ENCODE results near the gene ATP1A2. TPM values are rescaled to one million over a fixed set of nuclear protein-coding genes. Genes with fewer than 3 reads are reported as not detected.

Gene ATP1A2
- total and polyA plus RNA-seq, 2 donors (not counting 3 experiments of a cell fraction or from before 2014, with no cell fraction given), result not detected

DNA sequence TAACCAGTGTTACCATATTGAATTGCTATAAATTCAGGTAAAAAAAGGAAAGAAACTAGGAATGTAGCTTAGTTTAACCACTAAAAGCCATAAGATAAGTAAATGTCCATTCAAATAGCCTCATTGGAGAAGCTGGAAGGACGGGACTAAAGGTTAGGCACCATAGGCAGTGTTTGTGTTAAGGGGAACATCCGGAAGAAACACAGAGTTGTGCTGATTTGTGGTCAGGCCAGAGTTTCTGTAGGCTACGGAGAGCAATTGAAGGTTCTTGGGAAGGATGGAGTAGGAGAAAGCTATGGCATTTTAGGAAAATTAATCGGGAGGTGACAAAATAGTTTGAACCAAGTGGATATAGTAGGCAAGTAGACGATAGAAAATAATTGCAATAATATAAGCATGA lies 44.3 kb upstream of the ATP1A2 start:
- FAIRE-seq (no peak), DNase-seq (ENCODE audit: low read depth, low spot score) (no peak)
- Histone ChIP-seq H3K27ac (ENCODE audit: insufficient read depth, low read depth, low read length) (no peak overlapping the region), H4K20me1 (replicated peaks; ENCODE audit: control insufficient read depth, extremely low read depth, insufficient read depth, low read length) (no peaks in the 10 kb centered on the region), H3K9ac (replicated peaks; ENCODE audit: extremely low read depth, insufficient read depth, low read length) (no peak overlapping the region), H3K4me3 (replicated peaks in 1 of 3; ENCODE audit: insufficient read depth in 1 of 3, low read depth in 1 of 3, low read length in 3 of 3) (no peak overlapping the region), H3K9me1 (replicated peaks; ENCODE audit: control insufficient read depth, extremely low read depth, insufficient read depth, low read length) (no peaks in the 10 kb centered on the region), H2AFZ (ENCODE audit: low read depth, low read length) (no peak overlapping the region), H3K4me2 (ENCODE audit: insufficient read depth, low read length) (no peak overlapping the region), H3K36me3 (ENCODE audit: control insufficient read depth in 2 of 2, extremely low read depth in 1 of 2, insufficient read depth in 2 of 2, low read length in 2 of 2) (no peaks in the 10 kb centered on the region), H3K79me2 (ENCODE audit: control insufficient read depth, insufficient read depth, low read length) (no peaks in the 10 kb centered on the region), H3K9me3 (replicated peaks; ENCODE audit: control insufficient read depth, insufficient read depth, low read length) (no peaks in the 10 kb centered on the region), H3K27me3 (ENCODE audit: control insufficient read depth in 2 of 2, insufficient read depth in 2 of 2, low read length in 2 of 2) (peaks cover 29 to 32% of the 10 kb centered on the region in 2 experiments), H3K4me1 (ENCODE audit: control insufficient read depth, extremely low read depth, insufficient read depth, low read length) (peaks cover 7% of the 10 kb centered on the region)
- intact Hi-C loops (cut with micrococcal nuclease) (no loop called here), dilution Hi-C loops (cut with MboI; ENCODE audit: extremely low pct_ligation_motif_present, low sequenced_read_pairs) (no loop called here)
- BruUV-seq (replicated peaks), result no TSS peak
- ChIA-PET POLR2A (no interaction called here), CTCF (interaction anchor here (1.5 to 2.2 kb wide), 5 partner anchors 12 to 64 kb away, joined by 4 to 9 read pairs (median 5); no protein-coding TSS in a partner anchor)
- TF ChIP-seq, protein P1, sequence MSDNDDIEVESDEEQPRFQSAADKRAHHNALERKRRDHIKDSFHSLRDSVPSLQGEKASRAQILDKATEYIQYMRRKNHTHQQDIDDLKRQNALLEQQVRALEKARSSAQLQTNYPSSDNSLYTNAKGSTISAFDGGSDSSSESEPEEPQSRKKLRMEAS (IDR thresholded peaks at IDR 0.05; ENCODE audit: insufficient read depth, insufficient read length), result no peak

DNA sequence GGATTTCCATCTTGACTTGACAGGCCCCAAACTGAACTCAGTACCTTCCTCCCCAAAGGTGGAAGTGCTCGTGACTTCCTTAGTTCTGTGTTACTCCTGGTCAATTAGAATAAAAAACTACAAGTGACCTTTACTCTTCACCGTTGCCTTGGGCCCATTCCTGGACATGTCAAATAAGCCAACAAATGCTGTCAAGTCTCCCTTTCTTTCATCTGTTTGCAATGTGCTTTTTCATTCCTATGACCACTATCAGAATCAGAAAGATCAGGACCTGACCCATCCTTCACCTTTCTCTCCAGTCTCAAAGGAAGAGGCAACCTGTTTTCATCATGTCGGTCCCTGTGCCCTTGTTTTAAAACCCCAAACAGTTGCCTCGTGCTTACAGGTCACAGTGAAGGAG lies 40.7 kb upstream of the ATP1A2 start:
- H4K20me1 ChIP-seq (replicated peaks; ENCODE audit: control insufficient read depth, extremely low read depth, insufficient read depth, low read length), result no peaks in the 10 kb centered on the region
- H3K9ac ChIP-seq (replicated peaks; ENCODE audit: extremely low read depth, insufficient read depth, low read length), result no peak overlapping the region
- no peak overlapping the region for H3K4me2 ChIP-seq (ENCODE audit: insufficient read depth, low read length)
- H3K27ac ChIP-seq (ENCODE audit: insufficient read depth, low read depth, low read length), result no peak overlapping the region
- ChIA-PET POLR2A (no interaction called here), CTCF (interaction anchor here (0.7 to 1.3 kb wide), 3 partner anchors 11 to 17 kb away, joined by 3 to 9 read pairs (median 4); no protein-coding TSS in a partner anchor)
- H3K9me1 ChIP-seq (replicated peaks; ENCODE audit: control insufficient read depth, extremely low read depth, insufficient read depth, low read length), result no peaks in the 10 kb centered on the region
- DNase-seq (ENCODE audit: low read depth, low spot score) (no peak), FAIRE-seq (no peak)
- H3K9me3 ChIP-seq (replicated peaks; ENCODE audit: control insufficient read depth, insufficient read depth, low read length), result no peaks in the 10 kb centered on the region
- intact Hi-C loops (cut with micrococcal nuclease) (no loop called here), dilution Hi-C loops (cut with MboI; ENCODE audit: extremely low pct_ligation_motif_present, low sequenced_read_pairs) (no loop called here)
- no peak overlapping the region for H3K4me3 ChIP-seq (replicated peaks in 1 of 3; ENCODE audit: insufficient read depth in 1 of 3, low read depth in 1 of 3, low read length in 3 of 3)
- H2AFZ ChIP-seq (ENCODE audit: low read depth, low read length), result no peak overlapping the region
- no peaks in the 10 kb centered on the region for H3K79me2 ChIP-seq (ENCODE audit: control insufficient read depth, insufficient read depth, low read length)
- TF ChIP-seq POLR2AphosphoS5 (IDR thresholded peaks at IDR 0.05; ENCODE audit: insufficient read depth, low read depth, low read length), result no peak
- no peak for TF ChIP-seq FOS (IDR thresholded peaks at IDR 0.05; ENCODE audit: borderline replicate concordance, insufficient read depth, low read length)
- TF ChIP-seq MYC (IDR thresholded peaks at IDR 0.05; ENCODE audit: low read depth, low read length), result no peak
- TF ChIP-seq, protein P1 (IDR thresholded peaks at IDR 0.05; ENCODE audit: insufficient read depth, insufficient read length), result no peak
- no peak for TF ChIP-seq GATA2 (IDR thresholded peaks at IDR 0.05; ENCODE audit: insufficient read depth, insufficient read length, low read depth, low read length)
- TF ChIP-seq, protein P2, sequence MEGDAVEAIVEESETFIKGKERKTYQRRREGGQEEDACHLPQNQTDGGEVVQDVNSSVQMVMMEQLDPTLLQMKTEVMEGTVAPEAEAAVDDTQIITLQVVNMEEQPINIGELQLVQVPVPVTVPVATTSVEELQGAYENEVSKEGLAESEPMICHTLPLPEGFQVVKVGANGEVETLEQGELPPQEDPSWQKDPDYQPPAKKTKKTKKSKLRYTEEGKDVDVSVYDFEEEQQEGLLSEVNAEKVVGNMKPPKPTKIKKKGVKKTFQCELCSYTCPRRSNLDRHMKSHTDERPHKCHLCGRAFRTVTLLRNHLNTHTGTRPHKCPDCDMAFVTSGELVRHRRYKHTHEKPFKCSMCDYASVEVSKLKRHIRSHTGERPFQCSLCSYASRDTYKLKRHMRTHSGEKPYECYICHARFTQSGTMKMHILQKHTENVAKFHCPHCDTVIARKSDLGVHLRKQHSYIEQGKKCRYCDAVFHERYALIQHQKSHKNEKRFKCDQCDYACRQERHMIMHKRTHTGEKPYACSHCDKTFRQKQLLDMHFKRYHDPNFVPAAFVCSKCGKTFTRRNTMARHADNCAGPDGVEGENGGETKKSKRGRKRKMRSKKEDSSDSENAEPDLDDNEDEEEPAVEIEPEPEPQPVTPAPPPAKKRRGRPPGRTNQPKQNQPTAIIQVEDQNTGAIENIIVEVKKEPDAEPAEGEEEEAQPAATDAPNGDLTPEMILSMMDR (IDR thresholded peaks at IDR 0.05; ENCODE audit: extremely low read depth in 1 of 2, insufficient read depth in 1 of 2, low read depth in 1 of 2, low read length in 2 of 2), result no peak
- TF ChIP-seq EZH2 (IDR thresholded peaks at IDR 0.05; ENCODE audit: borderline replicate concordance, low read depth, low read length, severe bottlenecking), result no peak
- TF ChIP-seq POLR2A (IDR thresholded peaks at IDR 0.05; ENCODE audit: low read depth, low read length), result no peak
- TF ChIP-seq JUN (IDR thresholded peaks at IDR 0.05; ENCODE audit: borderline replicate concordance, insufficient read depth, insufficient read length, low read depth), result no peak
- BruUV-seq (replicated peaks), result no TSS peak
- H3K4me1 ChIP-seq (ENCODE audit: control insufficient read depth, extremely low read depth, insufficient read depth, low read length), result peaks cover 6% of the 10 kb centered on the region
- H3K36me3 ChIP-seq (ENCODE audit: control insufficient read depth in 2 of 2, extremely low read depth in 1 of 2, insufficient read depth in 2 of 2, low read length in 2 of 2), result no peaks in the 10 kb centered on the region
- peaks cover 19 to 33% of the 10 kb centered on the region in 2 experiments for H3K27me3 ChIP-seq (ENCODE audit: control insufficient read depth in 2 of 2, insufficient read depth in 2 of 2, low read length in 2 of 2)

Measured in endothelial cell of umbilical vein (primary cell).